Stomach (tissue), 19 donors: Measurements from ENCODE around the gene USP17L25. TPM values are rescaled to one million over a fixed set of nuclear protein-coding genes. Genes with fewer than 3 reads are reported as not detected.
"Not testable (repeated sequence)": the region's sequence is repeated elsewhere in the genome, so short reads cannot be mapped to it uniquely, and the experiment has no call there.

Experiments
- DNase-seq, 2 donors: peaks; one replicate each; pipeline versions ENCODE4 v3.0.0 to v3.0.0-alpha.2; 2013 to 2019
- H3K27ac ChIP-seq, 5 donors: fragments of 200-600 bp in 4 of 5; sonication (generic) in 4 of 5; one replicate each; pipeline ENCODE4 v1.5.1; 2013 to 2019; ENCODE audit warnings: mild to moderate bottlenecking in 1 of 5, moderate library complexity in 1 of 5
- H3K27me3 ChIP-seq, 3 donors: fragments of 200-600 bp; sonication (generic); one replicate each; pipeline ENCODE4 v1.5.1; 2017 to 2019; ENCODE audit warnings: mixed run types in 1 of 3
- H3K36me3 ChIP-seq, 4 donors: fragments of 200-600 bp; sonication (generic); 1 replicate in 3 of 4; 2 replicates in 1 of 4; pipeline ENCODE4 v1.5.1; 2016 to 2019
- H3K4me1 ChIP-seq, 4 donors: fragments of 200-600 bp; sonication (generic); one replicate each; pipeline ENCODE4 v1.5.1; 2016 to 2019
- H3K4me3 ChIP-seq, 4 donors: fragments of 200-600 bp; sonication (generic) in 3 of 4; one replicate each; pipeline ENCODE4 v1.5.1; 2016 to 2019; ENCODE audit warnings: mild to moderate bottlenecking in 1 of 4
- H3K9me3 ChIP-seq, 4 donors: fragments of 200-600 bp; sonication (generic); one replicate each; pipeline ENCODE4 v1.5.1; 2016 to 2019
- WGBS, 5 donors: extraction: QIAGEN DNeasy Blood & Tissue Kit in 3 of 5; methylation state at CpG; one replicate each; pipeline versions ENCODE4 v1.1.5 to v1.1.7; 2013 to 2018; 5-methylcytosine and 5-hydroxymethylcytosine counted together
- intact Hi-C: fragments of 100-400 bp; cut with DNase I; formaldehyde crosslinking; loops from one replicate; pipeline ENCODE4 v1.15.1; 2023; ENCODE audit warnings: low total_unique reads
- long read RNA-seq, 10 donors: transcript quantifications; one replicate each; lab custom pipeline, GENCODE V29; 2026
- polyA plus RNA-seq, 3 donors: library from polyadenylated mRNA; stranded (reverse); fragments of 200-250 nt; gene quantifications; one replicate each; pipeline ENCODE4 v1.2.3, GENCODE V29; 2013
- total RNA-seq, 5 donors: library from RNA; depleted of rRNA; stranded (reverse); fragments of >200 nt; gene quantifications; one replicate each; pipeline versions ENCODE4 v1.1.0 to v1.2.3, GENCODE V29; 2014 to 2016
- donor health status: healthy with polysubstance abuse.
- donor health status: Bipolar disorder and iron deficiency.
- donor health status: healthy.

The USP17L25 gene
- total RNA-seq (not detected), polyA plus RNA-seq (not detected)
- long read RNA-seq, donor 1: 0 reads
- long read RNA-seq, donor 2: 0 reads
- long read RNA-seq, donor 3: 0 reads
- long read RNA-seq, donor 4: 0 reads
- long read RNA-seq, donor 5: 0 reads
- long read RNA-seq, donor 6: 0 reads
- long read RNA-seq, donor 7: 0 reads
- long read RNA-seq, donor 8: 0 reads
- long read RNA-seq, donor 9: 0 reads
- long read RNA-seq, donor 10: 0 reads

- H3K27me3 ChIP-seq, DNase-seq, H3K9me3 ChIP-seq, H3K4me3 ChIP-seq, H3K27ac ChIP-seq, H3K4me1 ChIP-seq, intact Hi-C loops, H3K36me3 ChIP-seq: not testable (repeated sequence)
- no CpG with 5 or more reads among the region's 15 CpGs for WGBS, 5 donors
These were observed at the start of gene USP17L25 for GRCh38 chr4:9329611-9330010. USP17L25 (plus strand) TSS chr4:9329911; CDS start chr4:9329911, 0 bp downstream.

DNA sequence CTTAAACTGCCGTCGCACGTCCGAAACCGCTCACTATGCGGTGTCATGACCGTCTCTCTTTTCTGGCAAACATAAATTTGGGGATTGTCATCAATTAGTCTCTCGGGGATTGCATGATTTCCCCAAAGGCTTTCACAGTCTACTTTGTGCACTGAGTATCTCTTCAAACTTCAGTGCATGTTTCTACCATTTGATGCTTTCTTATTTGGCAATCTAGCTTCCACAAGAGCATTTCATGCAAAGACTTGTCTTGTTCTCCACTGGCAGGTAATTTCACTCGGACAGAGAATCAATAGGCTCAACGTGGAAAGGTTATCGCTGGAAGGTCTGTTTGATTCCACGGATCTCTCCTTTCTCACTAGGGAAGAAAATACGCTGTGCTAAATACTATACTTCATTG is 5.5 kb upstream of the USP17L25 start:
- H3K9me3 ChIP-seq, H3K27ac ChIP-seq, H3K4me1 ChIP-seq, H3K36me3 ChIP-seq, intact Hi-C loops, H3K4me3 ChIP-seq, H3K27me3 ChIP-seq, DNase-seq: not testable (repeated sequence)
- 84 to 97% (median 87%) methylated on average over 1 to 5 of the region's 13 CpGs for WGBS, 5 donors

DNA sequence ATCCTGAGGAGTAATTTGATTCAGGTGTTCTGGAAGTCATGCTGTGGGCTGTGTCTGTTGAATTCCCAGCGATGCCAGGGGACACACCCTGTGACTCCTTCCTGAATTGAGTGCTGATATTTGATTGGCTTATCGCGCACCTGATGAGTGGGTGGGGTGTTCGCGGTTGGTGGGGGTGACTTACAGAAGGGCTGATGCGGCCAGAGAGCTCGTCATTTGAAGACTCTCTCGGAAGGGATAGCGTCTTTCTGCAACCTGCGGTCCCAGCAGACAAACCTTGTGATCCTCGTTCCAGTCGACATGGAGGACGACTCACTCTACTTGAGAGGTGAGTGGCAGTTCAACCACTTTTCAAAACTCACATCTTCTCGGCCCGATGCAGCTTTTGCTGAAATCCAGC is 4.8 kb upstream of the USP17L25 start, which contains the start of gene USP17L24:
USP17L24 (plus strand) TSS at position 301 of the 400 bp plus-strand sequence; CDS start at position 301, 0 bp downstream.
- H3K27me3 ChIP-seq, H3K4me3 ChIP-seq, H3K27ac ChIP-seq, DNase-seq, H3K36me3 ChIP-seq, intact Hi-C loops, H3K4me1 ChIP-seq, H3K9me3 ChIP-seq: not testable (repeated sequence)
- no CpG with 5 or more reads among the region's 15 CpGs for WGBS, 5 donors

GRCh38 chr4:9334358-9334757 is 4.6 kb downstream of the USP17L25 start, which contains the start of gene USP17L26:
USP17L26 (plus strand) TSS chr4:9334658; CDS start chr4:9334658, 0 bp downstream.
- H3K36me3 ChIP-seq, H3K27ac ChIP-seq, H3K4me3 ChIP-seq, DNase-seq, H3K9me3 ChIP-seq, H3K4me1 ChIP-seq, intact Hi-C loops, H3K27me3 ChIP-seq: not testable (repeated sequence)
- 89% methylated on average over 8 of the region's 15 CpGs; no CpG with 5 or more reads in 4 of the 5 donors for WGBS, 5 donors

GRCh38 chr4:9339103-9339502 is 9.4 kb downstream of the USP17L25 start, which contains the start of gene USP17L5:
USP17L5 (plus strand) TSS chr4:9339403; CDS start chr4:9339403, 0 bp downstream.
- WGBS, 5 donors: no CpG with 5 or more reads among the region's 15 CpGs
- H3K36me3 ChIP-seq, H3K27ac ChIP-seq, H3K9me3 ChIP-seq, intact Hi-C loops, H3K4me3 ChIP-seq, H3K27me3 ChIP-seq, DNase-seq, H3K4me1 ChIP-seq: not testable (repeated sequence)

DNA sequence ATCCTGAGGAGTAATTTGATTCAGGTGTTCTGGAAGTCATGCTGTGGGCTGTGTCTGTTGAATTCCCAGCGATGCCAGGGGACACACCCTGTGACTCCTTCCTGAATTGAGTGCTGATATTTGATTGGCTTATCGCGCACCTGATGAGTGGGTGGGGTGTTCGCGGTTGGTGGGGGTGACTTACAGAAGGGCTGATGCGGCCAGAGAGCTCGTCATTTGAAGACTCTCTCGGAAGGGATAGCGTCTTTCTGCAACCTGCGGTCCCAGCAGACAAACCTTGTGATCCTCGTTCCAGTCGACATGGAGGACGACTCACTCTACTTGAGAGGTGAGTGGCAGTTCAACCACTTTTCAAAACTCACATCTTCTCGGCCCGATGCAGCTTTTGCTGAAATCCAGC is 14.1 kb downstream of the USP17L25 start, which contains the start of gene USP17L27:
USP17L27 (plus strand) TSS at position 301 of the 400 bp plus-strand sequence; CDS start at position 301, 0 bp downstream.
- WGBS, 5 donors: no CpG with 5 or more reads among the region's 15 CpGs
- DNase-seq, H3K9me3 ChIP-seq, H3K27me3 ChIP-seq, H3K27ac ChIP-seq, H3K36me3 ChIP-seq, H3K4me3 ChIP-seq, H3K4me1 ChIP-seq, intact Hi-C loops: not testable (repeated sequence)

DNA sequence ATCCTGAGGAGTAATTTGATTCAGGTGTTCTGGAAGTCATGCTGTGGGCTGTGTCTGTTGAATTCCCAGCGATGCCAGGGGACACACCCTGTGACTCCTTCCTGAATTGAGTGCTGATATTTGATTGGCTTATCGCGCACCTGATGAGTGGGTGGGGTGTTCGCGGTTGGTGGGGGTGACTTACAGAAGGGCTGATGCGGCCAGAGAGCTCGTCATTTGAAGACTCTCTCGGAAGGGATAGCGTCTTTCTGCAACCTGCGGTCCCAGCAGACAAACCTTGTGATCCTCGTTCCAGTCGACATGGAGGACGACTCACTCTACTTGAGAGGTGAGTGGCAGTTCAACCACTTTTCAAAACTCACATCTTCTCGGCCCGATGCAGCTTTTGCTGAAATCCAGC is 18.9 kb downstream of the USP17L25 start, which contains the start of gene USP17L28:
USP17L28 (plus strand) TSS at position 301 of the 400 bp plus-strand sequence; CDS start at position 301, 0 bp downstream.
- H3K36me3 ChIP-seq, H3K4me1 ChIP-seq, H3K27ac ChIP-seq, DNase-seq, H3K9me3 ChIP-seq, H3K27me3 ChIP-seq, intact Hi-C loops, H3K4me3 ChIP-seq: not testable (repeated sequence)
- no CpG with 5 or more reads among the region's 15 CpGs for WGBS, 5 donors

DNA sequence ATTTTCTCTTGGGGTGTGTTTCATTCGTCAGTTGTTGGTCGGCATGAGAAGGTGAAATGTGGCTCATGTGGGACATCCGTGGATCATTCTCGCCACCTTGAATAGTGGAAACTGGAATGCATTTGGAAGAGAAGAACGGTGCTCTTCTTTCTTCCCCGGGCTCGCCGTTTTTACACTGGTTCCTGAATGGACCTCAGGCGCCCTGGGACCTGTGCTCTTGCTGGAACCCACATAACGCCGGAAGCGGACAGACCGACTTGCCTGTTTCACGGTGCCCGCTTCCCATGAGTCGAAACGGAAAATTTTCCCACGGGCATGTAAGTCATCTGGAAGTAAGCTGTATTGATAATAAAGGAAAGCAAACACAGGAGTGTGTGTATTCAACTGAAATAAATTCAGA is 21.2 kb downstream of the USP17L25 start:
- H3K27me3 ChIP-seq, H3K4me3 ChIP-seq, H3K9me3 ChIP-seq, H3K36me3 ChIP-seq, H3K4me1 ChIP-seq, intact Hi-C loops, H3K27ac ChIP-seq, DNase-seq: not testable (repeated sequence)
- 93 to 96% methylated on average over 13 of the region's 18 CpGs; no CpG with 5 or more reads in 3 of the 5 donors for WGBS, 5 donors

GRCh38 chr4:9353338-9353737 is 23.6 kb downstream of the USP17L25 start, which contains the start of gene USP17L29:
USP17L29 (plus strand) TSS chr4:9353638; CDS start chr4:9353638, 0 bp downstream.
- H3K9me3 ChIP-seq, H3K36me3 ChIP-seq, H3K27ac ChIP-seq, DNase-seq, H3K4me3 ChIP-seq, H3K4me1 ChIP-seq, H3K27me3 ChIP-seq, intact Hi-C loops: not testable (repeated sequence)
- no CpG with 5 or more reads among the region's 15 CpGs for WGBS, 5 donors

GRCh38 chr4:9362829-9363228 is 33.1 kb downstream of the USP17L25 start, which contains the start of gene USP17L30:
USP17L30 (plus strand) TSS chr4:9363129; CDS start chr4:9363129, 0 bp downstream.
- intact Hi-C loops, H3K4me1 ChIP-seq, H3K27me3 ChIP-seq, H3K4me3 ChIP-seq, H3K27ac ChIP-seq, H3K9me3 ChIP-seq, H3K36me3 ChIP-seq, DNase-seq: not testable (repeated sequence)
- no CpG with 5 or more reads among the region's 15 CpGs for WGBS, 5 donors

- H3K36me3 ChIP-seq, H3K9me3 ChIP-seq, DNase-seq, intact Hi-C loops, H3K27me3 ChIP-seq, H3K4me1 ChIP-seq, H3K4me3 ChIP-seq, H3K27ac ChIP-seq: not testable (repeated sequence)
- WGBS, 5 donors: 40 to 66% (median 55%) methylated on average over 1 of the region's 1 CpG
These were observed 50.2 kb downstream of the USP17L25 start for GRCh38 chr4:9379881-9380280.
